Lower leg skin (tissue), 3 donors: ENCODE results near the gene ANKRD34A.

Source experiments
- POLR2A ChIP-seq, 2 donors: fragments of 450-650 bp; IDR thresholded peaks; one replicate each; pipeline ENCODE4 v1.6.1; 2016 to 2017; ENCODE audit warnings: antibody characterized with exemption in 2 of 2, mild to moderate bottlenecking in 1 of 2, moderate library complexity in 1 of 2
- TF ChIP-seq, protein P1 (sequence below), 3 donors: fragments of 450-650 bp; IDR thresholded peaks; one replicate each; pipeline ENCODE4 v1.5.1; 2016; ENCODE audit warnings: antibody characterized with exemption in 3 of 3, mild to moderate bottlenecking in 3 of 3, moderate library complexity in 2 of 3

DNA sequence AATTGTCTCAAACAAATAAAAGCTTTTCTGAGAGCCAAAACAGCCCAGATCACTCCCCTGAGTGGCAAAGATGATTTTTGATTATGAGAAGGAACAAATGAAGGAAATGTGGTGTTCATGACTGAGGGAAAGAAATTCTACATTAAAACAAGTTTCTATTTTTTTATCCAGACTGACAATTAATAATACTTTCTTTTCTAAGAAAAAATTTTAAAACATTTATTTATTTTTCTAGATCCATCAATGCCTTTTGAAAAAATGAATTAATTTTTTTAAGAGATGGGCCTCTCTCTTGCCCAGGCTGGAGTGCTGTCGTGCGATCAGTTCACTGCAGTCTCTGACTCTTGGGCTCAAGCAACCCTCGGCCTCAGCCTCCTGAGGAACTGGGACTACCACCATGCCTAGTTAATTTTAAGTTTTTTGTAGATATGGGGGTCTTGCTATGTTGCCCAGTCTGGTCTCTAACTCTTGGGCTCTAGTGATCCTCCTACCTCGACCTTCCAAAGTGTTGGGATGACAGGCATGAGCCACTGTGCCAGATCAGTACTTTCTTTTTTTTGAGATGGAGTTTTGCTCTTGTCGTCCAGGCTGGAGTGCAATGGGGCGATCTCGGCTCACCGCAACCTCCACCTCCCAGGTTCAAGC lies 43.2 kb upstream of the ANKRD34A start:
- TF ChIP-seq POLR2A (IDR thresholded peaks at IDR 0.05), result no peak
- TF ChIP-seq, protein P1, sequence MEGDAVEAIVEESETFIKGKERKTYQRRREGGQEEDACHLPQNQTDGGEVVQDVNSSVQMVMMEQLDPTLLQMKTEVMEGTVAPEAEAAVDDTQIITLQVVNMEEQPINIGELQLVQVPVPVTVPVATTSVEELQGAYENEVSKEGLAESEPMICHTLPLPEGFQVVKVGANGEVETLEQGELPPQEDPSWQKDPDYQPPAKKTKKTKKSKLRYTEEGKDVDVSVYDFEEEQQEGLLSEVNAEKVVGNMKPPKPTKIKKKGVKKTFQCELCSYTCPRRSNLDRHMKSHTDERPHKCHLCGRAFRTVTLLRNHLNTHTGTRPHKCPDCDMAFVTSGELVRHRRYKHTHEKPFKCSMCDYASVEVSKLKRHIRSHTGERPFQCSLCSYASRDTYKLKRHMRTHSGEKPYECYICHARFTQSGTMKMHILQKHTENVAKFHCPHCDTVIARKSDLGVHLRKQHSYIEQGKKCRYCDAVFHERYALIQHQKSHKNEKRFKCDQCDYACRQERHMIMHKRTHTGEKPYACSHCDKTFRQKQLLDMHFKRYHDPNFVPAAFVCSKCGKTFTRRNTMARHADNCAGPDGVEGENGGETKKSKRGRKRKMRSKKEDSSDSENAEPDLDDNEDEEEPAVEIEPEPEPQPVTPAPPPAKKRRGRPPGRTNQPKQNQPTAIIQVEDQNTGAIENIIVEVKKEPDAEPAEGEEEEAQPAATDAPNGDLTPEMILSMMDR (IDR thresholded peaks at IDR 0.05), result peak in 1 of 3 donors; percentile 2
